GM08714 (cell line): ENCODE results near the gene HCN2.
A peak's percentile ranks its signal among the peaks of the same experiment; 100 is the strongest.

Source experiments
- H3K4me3 ChIP-seq: fragments of 200-500 bp; sonication (Bioruptor generic); 2 replicates; pipeline ENCODE4 v1.5.1; 2014; ENCODE audit warnings: mild to moderate bottlenecking, low read length, inconsistent platforms
- ZNF274 ChIP-seq: IDR thresholded peaks from 2 replicates; pipeline ENCODE4 v1.6.1; 2012; ENCODE audit warnings: mild to moderate bottlenecking, low read depth, low read length

HCN2 gene

DNA sequence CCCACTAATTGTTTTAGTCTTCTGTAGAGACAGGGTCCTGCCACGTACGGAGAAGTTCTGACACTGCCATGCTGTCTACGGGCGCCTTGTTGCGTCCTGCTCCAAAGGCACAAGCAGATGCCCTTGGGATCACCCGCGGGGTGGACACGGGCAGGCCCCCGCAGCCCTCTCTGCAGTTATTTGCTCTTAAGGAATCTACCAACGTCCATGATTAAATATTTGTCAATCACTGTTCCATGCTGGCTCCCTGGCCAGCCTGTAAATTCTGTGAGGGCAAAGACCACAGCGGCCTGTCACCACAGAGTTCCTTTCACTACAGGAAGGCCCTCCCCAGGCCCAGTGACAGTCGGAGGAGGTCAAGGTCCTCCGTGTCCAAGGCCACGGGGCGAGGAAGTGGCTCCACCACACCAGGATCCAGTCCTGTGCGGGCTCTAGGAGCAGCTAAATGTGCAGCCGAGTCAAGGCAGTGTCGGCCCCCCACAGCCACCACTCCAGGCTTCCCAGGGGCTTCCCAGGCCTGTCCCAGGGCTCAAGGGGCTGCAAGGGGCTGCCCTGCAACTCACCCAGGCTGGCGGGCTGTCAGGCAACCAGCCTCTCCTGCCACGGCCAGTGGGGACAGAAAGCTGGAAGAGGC lies 71.2 kb downstream of the HCN2 start:
- no peak for TF ChIP-seq ZNF274
- peak overlapping the region; percentile 66; the same call in 1 of the 2 replicates for H3K4me3 ChIP-seq

DNA sequence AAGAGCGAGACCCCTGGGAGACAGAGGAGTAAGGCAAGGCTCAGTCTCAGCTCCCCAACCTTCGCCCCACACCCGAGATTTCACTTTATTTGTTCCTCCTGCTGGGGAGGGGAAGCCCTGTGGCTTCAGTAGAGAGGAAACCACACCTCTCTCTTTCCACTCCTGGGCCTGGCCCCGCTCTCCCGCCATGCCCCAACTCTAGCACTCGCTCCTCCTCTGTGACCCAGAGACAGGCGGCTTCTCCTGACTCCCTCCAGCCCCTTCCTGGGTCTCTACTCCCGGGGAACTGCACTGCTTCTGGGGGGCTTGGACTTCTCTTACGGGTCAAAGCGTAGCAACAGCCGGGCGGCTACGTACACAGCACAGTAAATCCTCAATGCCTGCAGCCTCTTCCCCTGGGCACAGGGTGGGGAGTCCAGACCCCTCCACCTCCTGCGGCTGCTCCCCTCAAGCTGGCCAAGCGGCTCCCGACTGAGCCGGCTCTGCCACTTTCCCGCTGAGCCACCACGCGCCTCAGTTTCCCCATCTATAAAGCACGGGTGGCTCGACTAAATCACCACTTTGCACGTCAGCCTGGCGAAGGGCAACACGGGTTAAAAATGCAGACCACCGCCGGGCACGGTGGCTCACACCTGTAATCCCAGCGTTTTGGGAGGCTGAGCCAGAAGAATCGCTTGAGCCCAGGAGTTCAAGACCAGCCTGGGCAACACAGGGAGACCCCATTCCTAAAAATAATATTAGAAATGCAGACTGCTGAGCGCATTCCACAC lies 71.9 kb downstream of the HCN2 start:
- TF ChIP-seq ZNF274, result no peak
- peak overlapping the region; percentile 66 for H3K4me3 ChIP-seq

DNA sequence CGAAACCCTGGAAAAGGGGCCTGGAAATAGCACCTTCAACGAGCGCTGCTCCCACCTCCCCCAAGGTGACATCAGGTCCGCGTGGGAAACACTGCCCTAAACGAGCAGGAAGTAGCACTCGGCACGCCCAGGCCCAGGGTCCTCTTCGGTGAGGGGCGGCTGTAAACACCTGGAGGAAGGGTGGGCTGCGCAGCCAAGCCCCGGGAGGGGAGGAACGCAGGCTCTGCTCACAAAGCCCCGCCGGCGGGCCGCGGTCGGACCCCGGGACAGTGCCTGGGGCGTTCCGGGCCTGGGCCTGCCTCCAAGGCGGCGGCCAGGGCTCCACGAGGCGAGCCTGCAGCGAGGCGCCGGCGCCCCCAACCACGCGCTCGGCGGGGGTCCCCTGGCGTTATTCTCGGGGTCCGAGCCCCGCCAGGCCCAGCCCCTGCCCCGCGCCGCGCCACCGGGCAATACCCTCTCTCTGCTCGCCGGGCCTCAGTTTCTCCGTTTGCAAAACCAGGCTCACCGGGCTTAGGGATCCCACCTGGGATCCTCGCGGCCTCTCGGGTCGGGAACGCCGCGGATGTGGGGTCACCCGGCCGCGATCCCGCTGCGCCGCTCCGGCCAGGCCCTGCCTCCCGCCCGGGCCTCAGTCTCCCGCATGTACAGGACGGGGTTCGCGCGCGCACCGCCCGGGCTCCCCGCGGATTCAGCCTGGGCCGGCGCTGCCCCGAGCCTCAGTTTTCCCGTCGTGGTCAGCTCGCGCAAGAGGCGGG lies 72.7 kb downstream of the HCN2 start:
- H3K4me3 ChIP-seq, result peak overlapping the region; percentile 66
- no peak for TF ChIP-seq ZNF274

DNA sequence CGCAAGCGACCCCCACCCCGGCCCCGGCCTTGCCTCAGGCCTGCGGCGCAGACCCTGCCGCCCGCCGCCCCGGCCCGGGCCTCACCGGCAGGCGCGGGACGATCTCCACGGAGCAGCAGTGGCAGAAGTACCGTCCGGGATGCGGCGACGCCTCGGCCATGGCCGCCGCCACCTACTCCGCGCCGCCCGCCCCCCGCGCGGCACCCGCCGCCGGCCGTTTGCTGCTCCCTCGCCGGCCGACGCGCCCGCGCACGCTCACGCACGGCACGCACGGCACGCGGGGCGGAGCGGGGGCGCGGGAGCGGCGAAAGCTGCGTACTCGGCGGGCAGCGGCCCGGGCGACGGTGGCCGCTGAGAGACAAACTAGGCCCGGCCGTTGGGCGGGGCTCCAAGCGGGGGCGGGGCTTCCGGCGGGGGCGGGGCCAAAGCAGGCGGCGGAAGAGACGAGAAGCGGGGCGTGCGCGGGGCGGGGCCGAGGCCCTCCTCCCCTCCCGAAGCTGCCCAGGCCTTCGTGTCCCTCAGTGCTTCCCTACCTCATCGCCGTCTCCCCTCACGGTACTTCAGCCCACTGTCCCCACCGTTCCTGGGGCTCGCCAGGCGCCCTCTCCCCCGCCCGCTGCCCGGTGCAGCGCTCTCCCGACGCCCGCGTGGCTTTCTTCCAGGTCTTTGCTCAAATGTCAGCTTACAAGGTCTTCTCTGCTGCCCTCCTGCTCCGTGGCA lies 73.4 kb downstream of the HCN2 start, which contains the start of gene RNF126:
Gene RNF126, minus strand, starts transcription at position 253 of the 720 bp plus-strand sequence. Its CDS starts 93 bp downstream, at position 160.
- no peak for TF ChIP-seq ZNF274
- H3K4me3 ChIP-seq, result peak within 1 kb of the TSS; percentile 68

GRCh38 chr19:663682-664117 lies 74.0 kb downstream of the HCN2 start:
- TF ChIP-seq ZNF274, result no peak
- H3K4me3 ChIP-seq, result peak overlapping the region; percentile 68; the same call in 1 of the 2 replicates

DNA sequence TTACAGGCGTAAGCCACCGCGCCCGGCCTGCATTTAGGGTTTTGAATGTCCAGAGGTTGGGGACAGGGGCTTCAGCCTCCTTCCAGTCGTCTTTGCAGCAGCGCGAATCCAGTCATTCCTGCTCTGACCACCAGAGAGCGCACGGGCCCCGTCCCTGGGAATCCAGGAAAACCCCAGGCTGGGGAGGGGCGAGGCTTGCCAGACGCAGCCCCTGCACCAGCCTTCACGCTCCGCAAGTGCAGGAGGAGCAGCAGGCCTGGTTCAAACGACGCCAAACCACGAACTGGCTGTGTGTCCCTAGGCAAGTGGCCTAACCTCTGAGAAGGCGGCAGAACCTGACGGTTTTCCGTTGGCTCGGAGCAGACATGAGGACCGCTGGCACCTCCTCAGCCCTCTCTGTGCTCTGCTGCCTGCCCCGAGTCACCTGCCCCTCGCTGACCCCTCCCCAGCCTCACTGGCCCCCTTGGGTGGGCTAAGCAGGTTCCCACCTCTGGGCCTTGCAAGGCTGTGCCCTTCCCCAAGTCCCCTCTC lies 75.3 kb downstream of the HCN2 start:
- no peak overlapping the region for H3K4me3 ChIP-seq
- TF ChIP-seq ZNF274, result no peak
